K562 (cell line): Measurements from ENCODE around the gene CLHC1. TPM values are rescaled to one million over a fixed set of nuclear protein-coding genes. Genes with fewer than 3 reads are reported as not detected.

Experiments
- ZBTB40 ChIP-seq, 2 experiments: fragments of 450-650 bp in 1 of 2; sonication (generic) in 1 of 2; formaldehyde crosslinking in 1 of 2; IDR thresholded peaks; 2 replicates each; pipeline versions ENCODE4 v1.7.1 to v1.9.0; 2016 to 2022; ENCODE audit warnings: inconsistent platforms in 1 of 2, mild to moderate bottlenecking in 1 of 2, missing genetic modification reagents in 1 of 2
- polyA plus RNA-seq, 8 experiments: library from polyadenylated mRNA; depleted of rRNA in 4 of 8; stranded (reverse) in 5 of 8; unstranded in 3 of 8; fragments of >200 nt; fragmentation: Nextera tagmentation in 2 of 8; fragmentation: Illumina TruSeq in 1 of 8; extraction: Ambion mirVana in 2 of 8; extraction: Trizol in 1 of 8; gene quantifications; 2 replicates each; pipeline versions ENCODE4 v1.2.1 to v1.2.3, GENCODE V29; 2011 to 2014; ENCODE audit warnings: inconsistent platforms in 1 of 8, missing spikeins in 1 of 8
- total RNA-seq, 7 experiments: library from RNA; depleted of rRNA in 6 of 7; stranded (reverse); fragments of >200 nt in 6 of 7; fragmentation: Illumina TruSeq in 2 of 7; extraction: Trizol in 2 of 7; gene quantifications; 2 replicates each; pipeline versions ENCODE4 v1.2.1 to v1.2.3, GENCODE V29; 2011 to 2021; ENCODE audit warnings: low replicate concordance in 1 of 7

The CLHC1 gene
- total and polyA plus RNA-seq, 9 of the 15 experiments (the other 6 are each of a cell fraction or from before 2014, with no cell fraction given), result 3.7 to 14.3 (median 8.6) TPM

DNA sequence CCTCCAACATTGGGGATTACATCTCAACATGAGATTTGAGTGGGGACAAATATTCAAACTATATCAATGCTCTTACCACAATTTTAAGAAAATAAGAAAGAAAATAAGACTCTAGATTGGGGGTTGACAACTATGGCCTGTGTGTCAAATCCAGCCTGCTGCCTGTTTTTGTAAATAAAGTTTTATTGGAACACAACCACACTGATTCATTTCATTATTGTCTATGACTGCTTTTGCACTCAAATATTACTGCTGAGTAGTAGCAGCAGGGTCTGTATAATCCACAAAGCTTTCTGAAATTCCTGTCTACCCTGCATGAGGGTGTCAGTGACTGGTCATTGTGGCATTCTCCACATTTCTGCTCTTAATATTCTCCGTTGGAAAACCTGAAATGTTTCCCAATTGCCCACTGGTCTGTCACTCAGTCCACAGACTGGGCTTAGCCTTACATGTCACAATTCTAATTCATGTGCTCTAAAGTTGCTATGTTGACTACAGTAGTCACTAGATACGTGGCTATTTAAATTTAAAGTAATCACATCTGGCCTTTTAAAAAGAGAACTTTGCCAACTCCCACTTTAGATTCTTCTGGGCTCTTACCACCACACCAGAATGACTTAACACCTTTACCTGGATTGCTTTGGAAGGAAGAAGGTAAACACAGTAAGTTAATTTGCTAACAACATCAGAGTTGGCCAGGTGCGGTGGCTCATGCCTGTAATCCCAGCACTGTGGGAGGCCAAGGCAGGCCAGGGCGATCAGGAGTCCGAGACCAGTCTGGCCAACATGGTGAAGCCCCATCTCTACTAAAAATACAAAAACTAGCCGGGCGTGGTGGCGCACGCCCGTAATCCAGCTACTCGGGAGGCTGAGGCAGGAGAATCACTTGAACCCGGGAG is 86.9 kb downstream of the CLHC1 start (continued):
- TF ChIP-seq ZBTB40 (IDR thresholded peaks at IDR 0.05) (peak; percentile 96), ZBTB40 (CRISPR knock-in tag; IDR thresholded peaks at IDR 0.05) (peak; percentile 94)
